NCI-H446 (cell line): ENCODE data around the gene WNK1.
A peak's percentile ranks its signal among the peaks of the same experiment; 100 is the strongest.

ENCODE experiments used
- DNase-seq, 2 experiments: peaks; one replicate each; lab custom pipeline; 2025; lab: John Stamatoyannopoulos, UW

Gene WNK1

DNA sequence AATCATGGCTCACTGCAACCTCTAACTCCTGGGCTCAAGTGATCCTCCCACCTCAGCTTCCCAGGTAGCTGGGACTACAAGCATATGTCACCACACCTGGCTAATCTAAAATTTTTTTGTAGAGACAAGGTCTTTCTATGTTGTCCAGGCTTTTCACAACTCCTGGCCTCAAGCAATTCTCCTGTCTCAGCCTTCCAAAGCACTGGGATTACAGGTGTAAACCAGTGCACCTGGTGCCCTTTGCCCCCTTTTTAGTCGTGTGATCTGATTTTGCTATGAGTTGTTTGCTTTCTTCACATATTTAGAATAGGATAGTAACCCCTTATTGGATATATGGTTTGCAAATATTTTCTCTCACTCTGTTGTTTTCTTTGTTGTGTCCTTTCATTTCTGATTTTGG lies 198.8 kb downstream of the WNK1 start:
- DNase-seq: no peak

- DNase-seq: peak; percentile 73
These were observed 201.4 kb downstream of the WNK1 start for GRCh38 chr12:953776-954175.

DNA sequence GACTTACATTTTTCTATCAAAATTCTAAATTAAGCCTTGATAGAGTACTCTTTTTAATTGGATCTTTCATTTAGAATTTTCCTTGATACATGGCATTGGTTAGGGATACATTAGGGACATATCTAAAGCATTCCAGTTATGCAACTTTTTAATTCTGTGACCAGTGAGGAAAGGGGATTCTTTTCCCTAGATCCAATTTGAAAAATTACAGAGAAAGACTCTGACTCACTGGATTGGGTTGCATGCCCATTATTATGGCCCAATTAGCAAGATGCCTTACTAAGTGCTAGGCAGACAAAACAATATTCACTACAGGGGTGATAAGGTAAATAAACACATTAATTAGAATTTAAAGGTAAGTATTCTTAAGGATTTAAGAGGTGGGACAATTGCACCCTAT lies 202.4 kb downstream of the WNK1 start:
- no peak for DNase-seq

DNA sequence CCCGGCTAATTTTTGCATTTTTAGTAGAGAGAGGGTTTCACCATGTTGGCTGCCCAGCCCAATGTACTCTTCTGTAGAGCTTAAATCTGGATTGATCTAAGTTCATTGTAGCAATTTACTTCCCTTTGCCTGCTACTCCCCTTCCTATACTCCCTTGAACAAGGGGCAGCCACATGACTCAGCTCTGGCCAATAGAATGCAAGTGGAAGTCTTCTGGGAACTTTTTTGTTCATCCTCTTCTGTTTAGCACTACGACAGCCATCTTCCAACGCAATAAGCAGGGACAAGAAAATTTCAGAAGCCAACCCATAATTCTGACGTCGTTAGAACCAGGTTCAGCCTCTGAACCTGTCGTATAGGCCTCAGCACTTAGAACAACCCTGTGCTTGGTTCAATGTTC lies 203.6 kb downstream of the WNK1 start:
- no peak for DNase-seq

GRCh38 chr12:958588-959123 lies 206.3 kb downstream of the WNK1 start:
- DNase-seq: no peak
